K562 (cell line): ENCODE data around the gene COL4A4. TPM values are rescaled to one million over a fixed set of nuclear protein-coding genes. Genes with fewer than 3 reads are reported as not detected.

Experiments used
- ATAC-seq: fragments of 200-7000 bp; cut with Tn5 transposase; 3 replicates; pipeline ENCODE4 v1.9.1; 2020; ENCODE audit warnings: moderate library complexity
- BruUV-seq: library from RNA; stranded (reverse); fragments of 400-500 nt; replicated peaks from 2 replicates; lab custom pipeline; 2021; lab: Mats Ljungman, UMichigan
- CTCF ChIA-PET: fragments of 300-600 bp; formaldehyde crosslinking; extraction: SDS; loops from one replicate; lab custom pipeline; 2021; ENCODE audit warnings: low intra/inter-chr PET ratio; lab: Yijun Ruan, JAX
- POLR2A ChIA-PET: fragments of 300-600, 350-650 bp; sonication (Branson Sonifier 250); formaldehyde crosslinking; extraction: SDS; loops from one replicate; lab custom pipeline; 2021; ENCODE audit warnings: antibody characterized with exemption, inconsistent platforms; lab: Yijun Ruan, JAX
- DNase-seq, 4 experiments: peaks; one replicate each; pipeline versions ENCODE4 v3.0.0 to v3.0.0-alpha.2; 2011 to 2018; ENCODE audit warnings: low spot score in 3 of 4, mixed read lengths in 3 of 4; ENCODE audit errors: extremely low read depth in 1 of 4
- FAIRE-seq: peaks from 2 replicates; lab custom pipeline; 2011; peaks lifted over from hg19 to GRCh38; lab: Jason Lieb, UNC
- H2AFZ ChIP-seq: 2 replicates; pipeline ENCODE4 v1.6.0; 2011; ENCODE audit warnings: low read depth, low read length, control low read depth, inconsistent platforms
- H3K27ac ChIP-seq: fragments of 200-600 bp; 3 replicates; pipeline ENCODE4 v1.8.0; 2011; ENCODE audit warnings: low read depth, mild to moderate bottlenecking, control low read depth, inconsistent platforms, low read length, moderate library complexity, mixed read lengths; ENCODE audit errors: extremely low read depth
- H3K27me3 ChIP-seq, 2 experiments: fragments of 300-600 bp in 1 of 2; 2 replicates in 1 of 2; 3 replicates in 1 of 2; pipeline versions ENCODE4 v1.6.0 to v1.8.0; 2011; ENCODE audit warnings: inconsistent platforms in 2 of 2, low read length in 2 of 2, mild to moderate bottlenecking in 1 of 2, mixed read lengths in 1 of 2, moderate library complexity in 1 of 2; ENCODE audit not compliant: control insufficient read depth in 2 of 2, insufficient read depth in 2 of 2
- H3K36me3 ChIP-seq: fragments of 300-600 bp; 3 replicates; pipeline ENCODE4 v1.8.0; 2011; ENCODE audit warnings: mild to moderate bottlenecking, low read length, inconsistent platforms; ENCODE audit not compliant: control insufficient read depth, insufficient read depth
- H3K4me1 ChIP-seq, 2 experiments: fragments of 200-600 bp in 1 of 2; replicated peaks in 1 of 2; 2 replicates in 1 of 2; 3 replicates in 1 of 2; pipeline versions ENCODE4 v1.5.1 to v1.8.0; 2011; ENCODE audit warnings: inconsistent platforms in 2 of 2, low read length in 2 of 2, mild to moderate bottlenecking in 1 of 2, mixed read lengths in 1 of 2, moderate library complexity in 1 of 2; ENCODE audit not compliant: control insufficient read depth in 2 of 2, insufficient read depth in 2 of 2
- H3K4me2 ChIP-seq: 2 replicates; pipeline ENCODE4 v1.6.1; 2011; ENCODE audit warnings: low read length, control low read depth, inconsistent platforms, mixed read lengths; ENCODE audit not compliant: insufficient read depth
- H3K4me3 ChIP-seq: fragments of 200-600 bp; sonication (generic), shearing (Covaris generic); 2 replicates; pipeline ENCODE4 v1.5.1; 2016; ENCODE audit warnings: control low read depth, inconsistent platforms
- H3K79me2 ChIP-seq: fragments of 200-600 bp; 3 replicates; pipeline ENCODE4 v1.8.0; 2011; ENCODE audit warnings: low read length, inconsistent platforms; ENCODE audit not compliant: control insufficient read depth, insufficient read depth
- H3K9ac ChIP-seq, 2 experiments: 2 replicates each; pipeline versions ENCODE4 v1.6.0 to v1.6.1; 2011; ENCODE audit warnings: low read depth in 2 of 2, low read length in 2 of 2, control low read depth in 1 of 2, inconsistent platforms in 1 of 2, mild to moderate bottlenecking in 1 of 2, mixed read lengths in 1 of 2; ENCODE audit not compliant: insufficient read depth in 1 of 2
- H3K9me1 ChIP-seq: one replicate; pipeline ENCODE4 v1.6.0; 2011; ENCODE audit warnings: inconsistent platforms, mild to moderate bottlenecking, low read length, moderate library complexity; ENCODE audit not compliant: control insufficient read depth, insufficient read depth
- H3K9me3 ChIP-seq: replicated peaks from 2 replicates; pipeline ENCODE4 v1.5.1; 2011; ENCODE audit warnings: low read depth, low read length, inconsistent platforms; ENCODE audit not compliant: control insufficient read depth, insufficient read depth
- H4K20me1 ChIP-seq: replicated peaks from 2 replicates; pipeline ENCODE4 v1.6.1; 2011; ENCODE audit warnings: low read length, inconsistent platforms, mixed read lengths; ENCODE audit not compliant: control insufficient read depth, insufficient read depth
- BHLHE40 ChIP-seq: IDR thresholded peaks from 2 replicates; pipeline ENCODE4 v1.6.1; 2011; ENCODE audit warnings: low read length, improper control_type of control experiment
- FOXK1 ChIP-seq: sonication (generic); formaldehyde crosslinking; IDR thresholded peaks from 2 replicates; pipeline ENCODE4 v1.8.0; 2022; ENCODE audit warnings: missing genetic modification reagents, mild to moderate bottlenecking, borderline replicate concordance
- GTF2A2 ChIP-seq: IDR thresholded peaks from 2 replicates; pipeline ENCODE4 v1.6.1; 2016; ENCODE audit warnings: mild to moderate bottlenecking, missing genetic modification characterization, missing compliant biosample characterization
- MLLT1 ChIP-seq, 2 experiments: fragments of 450-650 bp; IDR thresholded peaks; 2 replicates each; pipeline ENCODE4 v1.6.1; 2016
- SMARCA5 ChIP-seq: fragments of 450-650 bp; IDR thresholded peaks from 2 replicates; pipeline ENCODE4 v1.6.1; 2016
- ZNF740 ChIP-seq, 3 experiments: fragments of 200-800 bp in 1 of 3; sonication (Bioruptor generic) in 1 of 3; sonication (generic) in 1 of 3; formaldehyde crosslinking in 1 of 3; IDR thresholded peaks; 2 replicates each; pipeline versions ENCODE4 v1.6.1 to v1.8.0; 2016 to 2022; ENCODE audit warnings: mild to moderate bottlenecking in 2 of 3, missing compliant biosample characterization in 2 of 3, missing genetic modification characterization in 2 of 3, missing genetic modification reagents in 1 of 3
- WGBS: fragments of 100-300 bp; shearing (Covaris generic); methylation state at CpG from one replicate; pipeline ENCODE4 v1.1.6; 2016; ENCODE audit warnings: low coverage, mixed read lengths; ENCODE audit not compliant: insufficient coverage; ENCODE audit errors: missing lambda C conversion rate; 5-methylcytosine and 5-hydroxymethylcytosine counted together
- in situ Hi-C: fragments of 300-500 bp; cut with MboI; formaldehyde crosslinking; loops from 4 replicates; pipeline ENCODE4 v1.15.0; 2018; ENCODE audit warnings: inconsistent platforms, mixed read lengths
- intact Hi-C: fragments of 100-400 bp; cut with micrococcal nuclease; formaldehyde crosslinking; loops from 2 replicates; pipeline ENCODE4 v1.14.2; 2022
- polyA plus RNA-seq, 8 experiments: library from polyadenylated mRNA; depleted of rRNA in 4 of 8; stranded (reverse) in 5 of 8; unstranded in 3 of 8; fragments of >200 nt; fragmentation: Nextera tagmentation in 2 of 8; fragmentation: Illumina TruSeq in 1 of 8; extraction: Ambion mirVana in 2 of 8; extraction: Trizol in 1 of 8; gene quantifications; 2 replicates each; pipeline versions ENCODE4 v1.2.1 to v1.2.3, GENCODE V29; 2011 to 2014; ENCODE audit warnings: inconsistent platforms in 1 of 8, missing spikeins in 1 of 8
- total RNA-seq, 7 experiments: library from RNA; depleted of rRNA in 6 of 7; stranded (reverse); fragments of >200 nt in 6 of 7; fragmentation: Illumina TruSeq in 2 of 7; extraction: Trizol in 2 of 7; gene quantifications; 2 replicates each; pipeline versions ENCODE4 v1.2.1 to v1.2.3, GENCODE V29; 2011 to 2021; ENCODE audit warnings: low replicate concordance in 1 of 7
- TF ChIP-seq, protein P1 (sequence below): fragments of 450-650 bp; formaldehyde crosslinking; IDR thresholded peaks from 2 replicates; pipeline ENCODE4 v1.4.0; 2020; ENCODE audit warnings: mild to moderate bottlenecking, moderate library complexity

COL4A4 gene
- total and polyA plus RNA-seq, 9 of the 15 experiments (the other 6 are each of a cell fraction or from before 2014, with no cell fraction given): under 0.01 to 0.01 TPM; not detected in 7

- intact Hi-C loops: loop anchor here (5.0 kb wide), 1 partner anchor 71 kb away; no protein-coding TSS in a partner anchor
- Histone ChIP-seq H3K9ac (no peak overlapping the region), H3K4me1 (no peaks in the 10 kb centered on the region), H3K79me2 (no peaks in the 10 kb centered on the region), H3K9me1 (no peaks in the 10 kb centered on the region), H3K4me2 (no peak overlapping the region), H2AFZ (no peak overlapping the region), H3K27ac (no peak overlapping the region), H3K27me3 (no peaks in the 10 kb centered on the region), H3K9me3 (no peaks in the 10 kb centered on the region), H3K4me3 (no peak overlapping the region), H4K20me1 (no peaks in the 10 kb centered on the region), H3K36me3 (no peaks in the 10 kb centered on the region)
- ATAC-seq (no peak), DNase-seq (no peak), FAIRE-seq (no peak)
- CTCF ChIA-PET: no interaction called here
- POLR2A ChIA-PET: interaction anchor here (0.6 to 0.8 kb wide), 3 partner anchors 23 to 528 kb away, joined by 3 read pairs; no protein-coding TSS in a partner anchor
- BruUV-seq: no TSS peak
- no peak for TF ChIP-seq SMARCA5
- no peak for TF ChIP-seq BHLHE40
- WGBS: 0% methylated on average over 7 of the region's 7 CpGs
- in situ Hi-C loops: no loop called here
These were observed 128.2 kb downstream of the COL4A4 start for GRCh38 chr2:227035711-227036367.

GRCh38 chr2:227033471-227034148, 130.4 kb downstream of the COL4A4 start:
- BruUV-seq: no TSS peak
- no peaks in the 10 kb centered on the region for H3K79me2 ChIP-seq
- no peaks in the 10 kb centered on the region for H3K4me1 ChIP-seq
- DNase-seq: peak; percentile 28 to 57 (median 38)
- ATAC-seq: peak; percentile 94
- H3K9me1 ChIP-seq: no peaks in the 10 kb centered on the region
- ChIA-PET CTCF (no interaction called here), POLR2A (no interaction called here)
- no peak overlapping the region for H3K9ac ChIP-seq
- H3K4me2 ChIP-seq: no peak overlapping the region
- no peaks in the 10 kb centered on the region for H3K36me3 ChIP-seq
- no peak overlapping the region for H3K27ac ChIP-seq
- no peak overlapping the region for H2AFZ ChIP-seq
- FAIRE-seq: peak; percentile 15
- no peaks in the 10 kb centered on the region for H3K9me3 ChIP-seq
- no peak overlapping the region for H3K4me3 ChIP-seq
- no peaks in the 10 kb centered on the region for H4K20me1 ChIP-seq
- no peaks in the 10 kb centered on the region for H3K27me3 ChIP-seq
- WGBS: 2% methylated on average over 10 of the region's 16 CpGs
- intact Hi-C loops: loop anchor here (1.0 kb wide), 1 partner anchor 733 kb away; no protein-coding TSS in a partner anchor
- in situ Hi-C loops: no loop called here
- TF ChIP-seq, protein P1, sequence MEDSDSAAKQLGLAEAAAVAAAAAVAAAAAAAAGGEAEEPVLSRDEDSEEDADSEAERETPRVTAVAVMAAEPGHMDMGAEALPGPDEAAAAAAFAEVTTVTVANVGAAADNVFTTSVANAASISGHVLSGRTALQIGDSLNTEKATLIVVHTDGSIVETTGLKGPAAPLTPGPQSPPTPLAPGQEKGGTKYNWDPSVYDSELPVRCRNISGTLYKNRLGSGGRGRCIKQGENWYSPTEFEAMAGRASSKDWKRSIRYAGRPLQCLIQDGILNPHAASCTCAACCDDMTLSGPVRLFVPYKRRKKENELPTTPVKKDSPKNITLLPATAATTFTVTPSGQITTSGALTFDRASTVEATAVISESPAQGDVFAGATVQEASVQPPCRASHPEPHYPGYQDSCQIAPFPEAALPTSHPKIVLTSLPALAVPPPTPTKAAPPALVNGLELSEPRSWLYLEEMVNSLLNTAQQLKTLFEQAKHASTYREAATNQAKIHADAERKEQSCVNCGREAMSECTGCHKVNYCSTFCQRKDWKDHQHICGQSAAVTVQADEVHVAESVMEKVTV (CRISPR knock-in tag): no peak
- TF ChIP-seq GTF2A2: no peak
- TF ChIP-seq MLLT1 (IDR thresholded peaks at IDR 0.05): no peak
- TF ChIP-seq FOXK1: no peak
- no peak for TF ChIP-seq ZNF740 (CRISPR knock-in tag; IDR thresholded peaks at IDR 0.05)
- no peak for TF ChIP-seq ZNF740 (tag; IDR thresholded peaks at IDR 0.05)
